RWPE1 (cell line): ENCODE results near the gene SLIT1.

Experiments used
- CTCF ChIA-PET: fragments of 350-600 bp; sonication (Branson Sonifier 250); formaldehyde crosslinking; extraction: SDS; loops from one replicate; lab custom pipeline; 2021; lab: Yijun Ruan, JAX
- POLR2A ChIA-PET: fragments of 400-600 bp; formaldehyde crosslinking; extraction: SDS; loops from one replicate; lab custom pipeline; 2020; ENCODE audit warnings: antibody characterized with exemption; ENCODE audit not compliant: low non-redundant PET; lab: Yijun Ruan, JAX
- DNase-seq: peaks from one replicate; pipeline ENCODE4 v3.0.0; 2012; ENCODE audit warnings: low spot score
- H3K27ac ChIP-seq: fragments of 450-650 bp; 2 replicates; pipeline ENCODE4 v1.5.1; 2017
- TF ChIP-seq, protein P1 (sequence below): fragments of 450-650 bp; conservative IDR thresholded peaks from 2 replicates; pipeline ENCODE4 v1.5.1; 2017; ENCODE audit warnings: low read depth, mild to moderate bottlenecking

The SLIT1 gene

GRCh38 chr10:96964131-96964530, 221.6 kb downstream of the SLIT1 start:
- ChIA-PET POLR2A (no interaction called here), CTCF (no interaction called here)
- DNase-seq, result no peak
- TF ChIP-seq, protein P1, sequence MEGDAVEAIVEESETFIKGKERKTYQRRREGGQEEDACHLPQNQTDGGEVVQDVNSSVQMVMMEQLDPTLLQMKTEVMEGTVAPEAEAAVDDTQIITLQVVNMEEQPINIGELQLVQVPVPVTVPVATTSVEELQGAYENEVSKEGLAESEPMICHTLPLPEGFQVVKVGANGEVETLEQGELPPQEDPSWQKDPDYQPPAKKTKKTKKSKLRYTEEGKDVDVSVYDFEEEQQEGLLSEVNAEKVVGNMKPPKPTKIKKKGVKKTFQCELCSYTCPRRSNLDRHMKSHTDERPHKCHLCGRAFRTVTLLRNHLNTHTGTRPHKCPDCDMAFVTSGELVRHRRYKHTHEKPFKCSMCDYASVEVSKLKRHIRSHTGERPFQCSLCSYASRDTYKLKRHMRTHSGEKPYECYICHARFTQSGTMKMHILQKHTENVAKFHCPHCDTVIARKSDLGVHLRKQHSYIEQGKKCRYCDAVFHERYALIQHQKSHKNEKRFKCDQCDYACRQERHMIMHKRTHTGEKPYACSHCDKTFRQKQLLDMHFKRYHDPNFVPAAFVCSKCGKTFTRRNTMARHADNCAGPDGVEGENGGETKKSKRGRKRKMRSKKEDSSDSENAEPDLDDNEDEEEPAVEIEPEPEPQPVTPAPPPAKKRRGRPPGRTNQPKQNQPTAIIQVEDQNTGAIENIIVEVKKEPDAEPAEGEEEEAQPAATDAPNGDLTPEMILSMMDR, result no peak
- H3K27ac ChIP-seq, result no peak overlapping the region

GRCh38 chr10:96960872-96961271, 224.9 kb downstream of the SLIT1 start:
- no peak overlapping the region for H3K27ac ChIP-seq
- no peak for DNase-seq
- TF ChIP-seq, protein P1, result no peak
- ChIA-PET POLR2A (no interaction called here), CTCF (interaction anchor here (0.7 to 0.9 kb wide), 2 partner anchors 112 to 504 kb away, joined by 3 to 5 read pairs; no protein-coding TSS in a partner anchor)

DNA sequence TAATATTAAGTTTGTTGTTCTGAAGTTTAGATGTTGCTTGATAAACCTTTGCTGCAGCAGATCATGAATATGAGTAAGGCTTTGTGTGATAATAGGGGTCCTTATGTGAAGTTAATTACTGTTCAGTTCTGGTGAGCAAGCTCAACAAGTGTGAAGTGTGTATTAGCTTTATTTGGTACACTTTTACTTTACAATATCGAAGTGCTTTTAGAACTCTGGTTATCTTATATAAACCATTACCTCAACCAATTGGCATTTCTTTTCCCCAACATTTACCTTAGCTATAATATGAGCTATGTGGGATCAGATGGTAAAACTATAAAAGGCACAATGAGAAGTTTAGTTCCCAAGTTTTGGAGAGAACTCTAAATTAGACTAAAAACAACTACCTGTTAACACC, 226.0 kb downstream of the SLIT1 start:
- POLR2A ChIA-PET, result no interaction called here
- DNase-seq, result no peak
- CTCF ChIA-PET, result no interaction called here
- TF ChIP-seq, protein P1, result no peak
- no peak overlapping the region for H3K27ac ChIP-seq

- H3K27ac ChIP-seq, result no peak overlapping the region
- ChIA-PET CTCF (no interaction called here), POLR2A (no interaction called here)
- no peak for DNase-seq
- TF ChIP-seq, protein P1, result no peak
Observed at GRCh38 chr10:96958071-96958470, 227.7 kb downstream of the SLIT1 start.

- no peak overlapping the region for H3K27ac ChIP-seq
- ChIA-PET CTCF (interaction anchor here (0.5 kb wide), 1 partner anchor 370 kb away, joined by 5 read pairs; no protein-coding TSS in a partner anchor), POLR2A (no interaction called here)
- TF ChIP-seq, protein P1, result no peak
- DNase-seq, result no peak
Observed at GRCh38 chr10:96955794-96956193, 230.0 kb downstream of the SLIT1 start.

DNA sequence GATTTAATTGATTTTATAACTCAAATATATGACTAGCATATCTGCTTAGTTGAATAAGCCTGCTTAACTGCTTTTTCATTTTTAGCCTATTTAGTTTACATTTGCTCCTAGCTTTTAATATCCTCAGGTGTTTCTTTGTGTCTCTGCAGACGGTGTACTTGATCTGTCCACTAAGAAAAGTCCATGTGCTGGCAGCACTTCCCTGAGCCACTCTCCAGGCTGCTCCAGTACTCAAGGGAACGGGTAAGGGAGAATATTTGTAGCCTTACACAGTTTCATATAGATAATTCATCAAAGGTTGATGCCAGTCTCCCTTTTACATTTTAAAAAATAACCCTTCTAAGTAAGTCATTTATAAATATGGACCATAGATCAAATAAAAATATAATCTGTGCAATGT, 233.8 kb downstream of the SLIT1 start:
- no peak overlapping the region for H3K27ac ChIP-seq
- TF ChIP-seq, protein P1, result no peak
- DNase-seq, result no peak
- ChIA-PET CTCF (interaction anchor here (1.0 kb wide), 1 partner anchor 312 kb away, joined by 3 read pairs; no protein-coding TSS in a partner anchor), POLR2A (no interaction called here)
